HG02943 (cell line): ENCODE results near the gene C12orf75.

Source experiments
- ATAC-seq: cut with Tn5 transposase; IDR thresholded peaks from one replicate; pipeline ENCODE4 v1.9.1; 2021; ENCODE audit warnings: mild to moderate bottlenecking, low read depth, moderate library complexity; ENCODE audit not compliant: unreplicated experiment

Gene C12orf75

GRCh38 chr12:105409279-105409678 is 78.8 kb downstream of the C12orf75 start:
- no peak for ATAC-seq

- ATAC-seq = no peak
Measured at GRCh38 chr12:105409801-105410471, 79.4 kb downstream of the C12orf75 start.

- no peak for ATAC-seq
Measured at GRCh38 chr12:105413911-105414487, 83.5 kb downstream of the C12orf75 start.

GRCh38 chr12:105417732-105418131 is 87.2 kb downstream of the C12orf75 start:
- ATAC-seq = no peak

GRCh38 chr12:105418229-105418628 is 87.7 kb downstream of the C12orf75 start:
- no peak for ATAC-seq

- no peak for ATAC-seq
Measured at GRCh38 chr12:105418821-105419291, 88.4 kb downstream of the C12orf75 start.

- no peak for ATAC-seq
Measured at GRCh38 chr12:105419606-105420005, 89.1 kb downstream of the C12orf75 start.

- ATAC-seq = no peak
Measured at GRCh38 chr12:105420046-105420445, 89.6 kb downstream of the C12orf75 start.

GRCh38 chr12:105420659-105421240 is 90.3 kb downstream of the C12orf75 start:
- no peak for ATAC-seq
